ENCODE data around the gene LSM14A.

GRCh38 chr19:34149873-34150272, 22.4 kb upstream of the LSM14A start:
- TF ChIP-seq, protein P1, sequence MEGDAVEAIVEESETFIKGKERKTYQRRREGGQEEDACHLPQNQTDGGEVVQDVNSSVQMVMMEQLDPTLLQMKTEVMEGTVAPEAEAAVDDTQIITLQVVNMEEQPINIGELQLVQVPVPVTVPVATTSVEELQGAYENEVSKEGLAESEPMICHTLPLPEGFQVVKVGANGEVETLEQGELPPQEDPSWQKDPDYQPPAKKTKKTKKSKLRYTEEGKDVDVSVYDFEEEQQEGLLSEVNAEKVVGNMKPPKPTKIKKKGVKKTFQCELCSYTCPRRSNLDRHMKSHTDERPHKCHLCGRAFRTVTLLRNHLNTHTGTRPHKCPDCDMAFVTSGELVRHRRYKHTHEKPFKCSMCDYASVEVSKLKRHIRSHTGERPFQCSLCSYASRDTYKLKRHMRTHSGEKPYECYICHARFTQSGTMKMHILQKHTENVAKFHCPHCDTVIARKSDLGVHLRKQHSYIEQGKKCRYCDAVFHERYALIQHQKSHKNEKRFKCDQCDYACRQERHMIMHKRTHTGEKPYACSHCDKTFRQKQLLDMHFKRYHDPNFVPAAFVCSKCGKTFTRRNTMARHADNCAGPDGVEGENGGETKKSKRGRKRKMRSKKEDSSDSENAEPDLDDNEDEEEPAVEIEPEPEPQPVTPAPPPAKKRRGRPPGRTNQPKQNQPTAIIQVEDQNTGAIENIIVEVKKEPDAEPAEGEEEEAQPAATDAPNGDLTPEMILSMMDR (IDR thresholded peaks at IDR 0.05 in 2 of 3, conservative IDR thresholded peaks at IDR 0.05 in 1 of 3; ENCODE audit: insufficient read depth in 2 of 3, low read depth in 1 of 3, low read length in 3 of 3): no peak
- TF ChIP-seq MXI1 (IDR thresholded peaks at IDR 0.05; ENCODE audit: low read depth, low read length) (no peak), ZNF224 (CRISPR knock-in tag; IDR thresholded peaks at IDR 0.05) (no peak), EP300 (IDR thresholded peaks at IDR 0.05; ENCODE audit: low read length) (no peak), ETV6 (IDR thresholded peaks at IDR 0.05; ENCODE audit: borderline replicate concordance in 1 of 2, low read depth in 2 of 2, low read length in 1 of 2) (no peak), ETV6 (CRISPR knock-in tag; IDR thresholded peaks at IDR 0.05; ENCODE audit: borderline replicate concordance) (no peak)
- TF ChIP-seq, protein P2, sequence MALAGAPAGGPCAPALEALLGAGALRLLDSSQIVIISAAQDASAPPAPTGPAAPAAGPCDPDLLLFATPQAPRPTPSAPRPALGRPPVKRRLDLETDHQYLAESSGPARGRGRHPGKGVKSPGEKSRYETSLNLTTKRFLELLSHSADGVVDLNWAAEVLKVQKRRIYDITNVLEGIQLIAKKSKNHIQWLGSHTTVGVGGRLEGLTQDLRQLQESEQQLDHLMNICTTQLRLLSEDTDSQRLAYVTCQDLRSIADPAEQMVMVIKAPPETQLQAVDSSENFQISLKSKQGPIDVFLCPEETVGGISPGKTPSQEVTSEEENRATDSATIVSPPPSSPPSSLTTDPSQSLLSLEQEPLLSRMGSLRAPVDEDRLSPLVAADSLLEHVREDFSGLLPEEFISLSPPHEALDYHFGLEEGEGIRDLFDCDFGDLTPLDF (CRISPR knock-in tag; IDR thresholded peaks at IDR 0.05): no peak

All from K562 (cell line).